Upper lobe of left lung (tissue), 4 donors: Measurements from ENCODE around the gene GABBR2.

Experiments
- EP300 ChIP-seq, 4 donors: sonication (generic); formaldehyde crosslinking; IDR thresholded peaks; one replicate each; pipeline ENCODE4 v1.5.1; 2017; ENCODE audit warnings: antibody characterized with exemption in 4 of 4, control low read depth in 2 of 4
- POLR2A ChIP-seq, 4 donors: fragments of 450-650 bp; IDR thresholded peaks; one replicate each; pipeline ENCODE4 v1.5.1; 2016 to 2017; ENCODE audit warnings: antibody characterized with exemption in 4 of 4, mild to moderate bottlenecking in 2 of 4
- POLR2AphosphoS5 ChIP-seq, 2 donors: sonication (generic); formaldehyde crosslinking; IDR thresholded peaks; one replicate each; pipeline ENCODE4 v1.5.1; 2017; ENCODE audit warnings: antibody characterized with exemption in 2 of 2
- TF ChIP-seq, protein P1 (sequence below), 6 experiments: fragments of 450-650 bp in 4 of 6; fragments of 200-600 bp in 2 of 6; sonication (generic) in 2 of 6; IDR thresholded peaks; one replicate each; pipeline ENCODE4 v1.5.1; 2016 to 2019; ENCODE audit warnings: antibody characterized with exemption in 6 of 6

DNA sequence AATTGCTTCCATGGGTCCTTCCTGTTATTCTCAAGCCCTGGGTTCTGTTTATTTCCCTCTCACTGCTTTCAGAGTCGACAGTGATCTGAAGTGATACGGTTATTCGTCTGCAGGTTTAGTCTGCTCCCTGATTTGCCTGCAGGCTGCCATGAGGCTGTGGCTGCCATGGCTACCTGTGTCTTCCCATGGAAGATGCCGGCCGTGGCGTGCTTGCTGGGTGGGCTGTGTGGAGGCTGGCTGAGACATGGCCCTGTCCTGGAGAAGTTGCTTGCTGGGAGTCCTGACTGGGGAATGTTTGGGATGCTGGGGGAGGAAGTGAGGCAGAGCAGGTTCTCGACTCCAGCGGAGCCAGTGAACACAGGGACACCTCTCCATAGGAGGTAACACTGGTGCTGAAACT is 349.2 kb downstream of the GABBR2 start:
- TF ChIP-seq, protein P1, sequence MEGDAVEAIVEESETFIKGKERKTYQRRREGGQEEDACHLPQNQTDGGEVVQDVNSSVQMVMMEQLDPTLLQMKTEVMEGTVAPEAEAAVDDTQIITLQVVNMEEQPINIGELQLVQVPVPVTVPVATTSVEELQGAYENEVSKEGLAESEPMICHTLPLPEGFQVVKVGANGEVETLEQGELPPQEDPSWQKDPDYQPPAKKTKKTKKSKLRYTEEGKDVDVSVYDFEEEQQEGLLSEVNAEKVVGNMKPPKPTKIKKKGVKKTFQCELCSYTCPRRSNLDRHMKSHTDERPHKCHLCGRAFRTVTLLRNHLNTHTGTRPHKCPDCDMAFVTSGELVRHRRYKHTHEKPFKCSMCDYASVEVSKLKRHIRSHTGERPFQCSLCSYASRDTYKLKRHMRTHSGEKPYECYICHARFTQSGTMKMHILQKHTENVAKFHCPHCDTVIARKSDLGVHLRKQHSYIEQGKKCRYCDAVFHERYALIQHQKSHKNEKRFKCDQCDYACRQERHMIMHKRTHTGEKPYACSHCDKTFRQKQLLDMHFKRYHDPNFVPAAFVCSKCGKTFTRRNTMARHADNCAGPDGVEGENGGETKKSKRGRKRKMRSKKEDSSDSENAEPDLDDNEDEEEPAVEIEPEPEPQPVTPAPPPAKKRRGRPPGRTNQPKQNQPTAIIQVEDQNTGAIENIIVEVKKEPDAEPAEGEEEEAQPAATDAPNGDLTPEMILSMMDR (IDR thresholded peaks at IDR 0.05): no peak
- TF ChIP-seq POLR2A (IDR thresholded peaks at IDR 0.05) (no peak), POLR2AphosphoS5 (IDR thresholded peaks at IDR 0.05) (no peak), EP300 (IDR thresholded peaks at IDR 0.05) (no peak)
